ENCODE data around the gene SLC6A4.

The SLC6A4 gene

GRCh38 chr17:30165960-30166359, 69.5 kb downstream of the SLC6A4 start:
- DNase-seq = no peak

GRCh38 chr17:30165147-30165546, 70.3 kb downstream of the SLC6A4 start:
- DNase-seq = no peak

- no peak for DNase-seq
Measured at GRCh38 chr17:30164531-30164930, 71.0 kb downstream of the SLC6A4 start.

- no peak for DNase-seq
Measured at GRCh38 chr17:30161601-30162000, 73.9 kb downstream of the SLC6A4 start.

- no peak for DNase-seq
Measured at GRCh38 chr17:30160419-30161172, 74.9 kb downstream of the SLC6A4 start.

- DNase-seq = no peak
Measured at GRCh38 chr17:30158896-30159625, 76.4 kb downstream of the SLC6A4 start.

GRCh38 chr17:30155389-30155788, 80.1 kb downstream of the SLC6A4 start:
- no peak for DNase-seq

GRCh38 chr17:30153463-30153862, 82.0 kb downstream of the SLC6A4 start:
- no peak for DNase-seq

GRCh38 chr17:30151471-30151870, 84.0 kb downstream of the SLC6A4 start:
- DNase-seq = no peak

GRCh38 chr17:30148376-30148775, 87.1 kb downstream of the SLC6A4 start:
- no peak for DNase-seq

GRCh38 chr17:30147860-30148259, 87.6 kb downstream of the SLC6A4 start:
- DNase-seq = peak; percentile 27
